HepG2 (cell line): ENCODE data around the gene ZNF605. TPM values are rescaled to one million over a fixed set of nuclear protein-coding genes. Genes with fewer than 3 reads are reported as not detected.

Experiments
- ARID2 ChIP-seq: sonication (generic); formaldehyde crosslinking; IDR thresholded peaks from 2 replicates; pipeline ENCODE4 v1.8.1; 2022; ENCODE audit warnings: mild to moderate bottlenecking, missing genetic modification reagents, borderline replicate concordance
- CCDC6 ChIP-seq: sonication (generic); formaldehyde crosslinking; IDR thresholded peaks from 2 replicates; pipeline ENCODE4 v1.8.1; 2022; ENCODE audit warnings: mild to moderate bottlenecking, missing genetic modification reagents, moderate library complexity
- HMGA1 ChIP-seq: sonication (generic); formaldehyde crosslinking; conservative IDR thresholded peaks from 2 replicates; pipeline ENCODE4 v1.4.0; 2020; ENCODE audit warnings: missing genetic modification reagents
- ISX ChIP-seq: sonication (generic); formaldehyde crosslinking; conservative IDR thresholded peaks from 2 replicates; pipeline ENCODE4 v1.5.0; 2020; ENCODE audit warnings: missing genetic modification reagents
- KAT8 ChIP-seq: IDR thresholded peaks from 2 replicates; pipeline ENCODE4 v1.6.1; 2016; ENCODE audit warnings: missing genetic modification reagents, missing compliant biosample characterization
- TBL1XR1 ChIP-seq: fragments of 150-350 bp; IDR thresholded peaks from 2 replicates; pipeline ENCODE4 v1.6.1; 2014; ENCODE audit warnings: borderline replicate concordance, low read length; ENCODE audit not compliant: partially characterized antibody
- ZNF512 ChIP-seq: sonication (generic); formaldehyde crosslinking; IDR thresholded peaks from 2 replicates; pipeline ENCODE4 v1.4.0; 2020; ENCODE audit warnings: mild to moderate bottlenecking, missing genetic modification reagents
- polyA plus RNA-seq, 8 experiments: library from polyadenylated mRNA; depleted of rRNA in 3 of 8; stranded (reverse) in 7 of 8; unstranded in 1 of 8; fragments of >200 nt; fragmentation: Illumina TruSeq in 4 of 8; extraction: Trizol in 4 of 8; gene quantifications; 2 replicates each; pipeline versions ENCODE4 v1.2.1 to v1.2.3, GENCODE V29; 2011 to 2016; ENCODE audit warnings: low read depth in 4 of 8, missing spikeins in 1 of 8, mixed read lengths in 1 of 8; ENCODE audit not compliant: insufficient read depth in 1 of 8
- total RNA-seq, 5 experiments: library from RNA; depleted of rRNA; stranded (reverse); fragments of >200 nt; fragmentation: Illumina TruSeq; extraction: Trizol; gene quantifications; 2 replicates each; pipeline ENCODE4 v1.2.3, GENCODE V29; 2016; ENCODE audit warnings: low read depth in 1 of 5
- TF ChIP-seq, protein P1 (sequence below): IDR thresholded peaks from 2 replicates; pipeline ENCODE4 v1.6.1; 2016; ENCODE audit warnings: missing genetic modification reagents, missing compliant biosample characterization
- TF ChIP-seq, protein P2 (sequence below): sonication (generic); formaldehyde crosslinking; IDR thresholded peaks from 2 replicates; pipeline ENCODE4 v1.5.1; 2020; ENCODE audit warnings: mild to moderate bottlenecking, missing genetic modification reagents, moderate library complexity
- TF ChIP-seq, protein P3 (sequence below): sonication (generic); formaldehyde crosslinking; IDR thresholded peaks from one replicate; pipeline ENCODE4 v1.5.1; 2020; ENCODE audit warnings: mild to moderate bottlenecking, missing genetic modification reagents; ENCODE audit errors: not compliant biosample characterization
- TF ChIP-seq, protein P4 (sequence below): sonication (generic); formaldehyde crosslinking; conservative IDR thresholded peaks from 2 replicates; pipeline ENCODE4 v1.8.1; 2023; ENCODE audit warnings: missing genetic modification reagents

Gene ZNF605
- total and polyA plus RNA-seq, 2 of the 13 experiments (the other 11 are each of a cell fraction or from before 2014, with no cell fraction given) = 6.7 to 6.8 TPM

DNA sequence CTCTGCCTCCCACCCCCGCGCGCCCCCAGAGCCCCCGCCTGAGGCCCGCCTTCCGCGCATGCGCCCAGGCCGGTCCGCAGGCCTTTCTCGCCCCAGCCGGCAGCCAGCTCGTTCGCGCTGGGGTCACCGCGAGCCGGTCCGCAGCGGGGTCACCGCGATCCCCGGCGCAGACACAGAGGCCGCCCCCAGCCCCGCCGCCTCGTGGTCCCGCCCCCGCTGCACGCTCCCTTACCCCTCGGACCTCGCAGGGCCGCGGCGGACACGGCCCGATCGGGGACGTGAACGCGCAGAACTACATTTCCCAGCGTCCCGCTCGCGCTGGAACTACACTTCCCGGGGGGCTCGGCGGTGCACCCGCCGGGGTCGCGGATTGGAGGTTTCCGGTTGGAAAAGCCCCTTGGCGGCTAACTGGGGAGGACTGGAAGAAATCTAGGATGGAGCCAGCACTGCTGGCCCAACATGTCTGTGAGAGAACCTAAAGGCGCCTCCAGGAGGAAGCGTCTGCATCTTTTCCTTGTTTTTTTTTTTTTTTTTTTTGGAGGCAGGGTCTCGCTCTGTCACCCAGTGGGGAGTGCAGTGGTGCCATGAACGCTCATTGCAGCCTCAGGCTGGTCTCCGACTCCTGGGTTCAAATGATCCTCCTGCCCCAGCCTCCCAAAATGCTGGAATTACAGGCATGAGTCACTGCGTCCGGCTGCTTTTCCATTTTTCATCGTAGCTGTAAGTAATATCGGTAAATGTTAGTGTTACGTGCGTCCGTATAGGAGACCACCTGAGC lies at the start of gene ZNF605 (continued):
- TF ChIP-seq ZNF512 (no peak), HMGA1 (no peak), CCDC6 (CRISPR knock-in tag) (no peak), TBL1XR1 (peak; percentile 65), ISX (no peak), ARID2 (CRISPR knock-in tag) (no peak), KAT8 (CRISPR knock-in tag) (peak; percentile 83)
- TF ChIP-seq, protein P1, sequence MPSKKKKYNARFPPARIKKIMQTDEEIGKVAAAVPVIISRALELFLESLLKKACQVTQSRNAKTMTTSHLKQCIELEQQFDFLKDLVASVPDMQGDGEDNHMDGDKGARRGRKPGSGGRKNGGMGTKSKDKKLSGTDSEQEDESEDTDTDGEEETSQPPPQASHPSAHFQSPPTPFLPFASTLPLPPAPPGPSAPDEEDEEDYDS (CRISPR knock-in tag) = peak; percentile 20; the same call in 1 of the 2 replicates
- TF ChIP-seq, protein P2, sequence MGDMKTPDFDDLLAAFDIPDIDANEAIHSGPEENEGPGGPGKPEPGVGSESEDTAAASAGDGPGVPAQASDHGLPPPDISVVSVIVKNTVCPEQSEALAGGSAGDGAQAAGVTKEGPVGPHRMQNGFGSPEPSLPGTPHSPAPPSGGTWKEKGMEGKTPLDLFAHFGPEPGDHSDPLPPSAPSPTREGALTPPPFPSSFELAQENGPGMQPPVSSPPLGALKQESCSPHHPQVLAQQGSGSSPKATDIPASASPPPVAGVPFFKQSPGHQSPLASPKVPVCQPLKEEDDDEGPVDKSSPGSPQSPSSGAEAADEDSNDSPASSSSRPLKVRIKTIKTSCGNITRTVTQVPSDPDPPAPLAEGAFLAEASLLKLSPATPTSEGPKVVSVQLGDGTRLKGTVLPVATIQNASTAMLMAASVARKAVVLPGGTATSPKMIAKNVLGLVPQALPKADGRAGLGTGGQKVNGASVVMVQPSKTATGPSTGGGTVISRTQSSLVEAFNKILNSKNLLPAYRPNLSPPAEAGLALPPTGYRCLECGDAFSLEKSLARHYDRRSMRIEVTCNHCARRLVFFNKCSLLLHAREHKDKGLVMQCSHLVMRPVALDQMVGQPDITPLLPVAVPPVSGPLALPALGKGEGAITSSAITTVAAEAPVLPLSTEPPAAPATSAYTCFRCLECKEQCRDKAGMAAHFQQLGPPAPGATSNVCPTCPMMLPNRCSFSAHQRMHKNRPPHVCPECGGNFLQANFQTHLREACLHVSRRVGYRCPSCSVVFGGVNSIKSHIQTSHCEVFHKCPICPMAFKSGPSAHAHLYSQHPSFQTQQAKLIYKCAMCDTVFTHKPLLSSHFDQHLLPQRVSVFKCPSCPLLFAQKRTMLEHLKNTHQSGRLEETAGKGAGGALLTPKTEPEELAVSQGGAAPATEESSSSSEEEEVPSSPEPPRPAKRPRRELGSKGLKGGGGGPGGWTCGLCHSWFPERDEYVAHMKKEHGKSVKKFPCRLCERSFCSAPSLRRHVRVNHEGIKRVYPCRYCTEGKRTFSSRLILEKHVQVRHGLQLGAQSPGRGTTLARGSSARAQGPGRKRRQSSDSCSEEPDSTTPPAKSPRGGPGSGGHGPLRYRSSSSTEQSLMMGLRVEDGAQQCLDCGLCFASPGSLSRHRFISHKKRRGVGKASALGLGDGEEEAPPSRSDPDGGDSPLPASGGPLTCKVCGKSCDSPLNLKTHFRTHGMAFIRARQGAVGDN (CRISPR knock-in tag) = peak; percentile 3; the same call in 1 of the 2 replicates
- TF ChIP-seq, protein P3, sequence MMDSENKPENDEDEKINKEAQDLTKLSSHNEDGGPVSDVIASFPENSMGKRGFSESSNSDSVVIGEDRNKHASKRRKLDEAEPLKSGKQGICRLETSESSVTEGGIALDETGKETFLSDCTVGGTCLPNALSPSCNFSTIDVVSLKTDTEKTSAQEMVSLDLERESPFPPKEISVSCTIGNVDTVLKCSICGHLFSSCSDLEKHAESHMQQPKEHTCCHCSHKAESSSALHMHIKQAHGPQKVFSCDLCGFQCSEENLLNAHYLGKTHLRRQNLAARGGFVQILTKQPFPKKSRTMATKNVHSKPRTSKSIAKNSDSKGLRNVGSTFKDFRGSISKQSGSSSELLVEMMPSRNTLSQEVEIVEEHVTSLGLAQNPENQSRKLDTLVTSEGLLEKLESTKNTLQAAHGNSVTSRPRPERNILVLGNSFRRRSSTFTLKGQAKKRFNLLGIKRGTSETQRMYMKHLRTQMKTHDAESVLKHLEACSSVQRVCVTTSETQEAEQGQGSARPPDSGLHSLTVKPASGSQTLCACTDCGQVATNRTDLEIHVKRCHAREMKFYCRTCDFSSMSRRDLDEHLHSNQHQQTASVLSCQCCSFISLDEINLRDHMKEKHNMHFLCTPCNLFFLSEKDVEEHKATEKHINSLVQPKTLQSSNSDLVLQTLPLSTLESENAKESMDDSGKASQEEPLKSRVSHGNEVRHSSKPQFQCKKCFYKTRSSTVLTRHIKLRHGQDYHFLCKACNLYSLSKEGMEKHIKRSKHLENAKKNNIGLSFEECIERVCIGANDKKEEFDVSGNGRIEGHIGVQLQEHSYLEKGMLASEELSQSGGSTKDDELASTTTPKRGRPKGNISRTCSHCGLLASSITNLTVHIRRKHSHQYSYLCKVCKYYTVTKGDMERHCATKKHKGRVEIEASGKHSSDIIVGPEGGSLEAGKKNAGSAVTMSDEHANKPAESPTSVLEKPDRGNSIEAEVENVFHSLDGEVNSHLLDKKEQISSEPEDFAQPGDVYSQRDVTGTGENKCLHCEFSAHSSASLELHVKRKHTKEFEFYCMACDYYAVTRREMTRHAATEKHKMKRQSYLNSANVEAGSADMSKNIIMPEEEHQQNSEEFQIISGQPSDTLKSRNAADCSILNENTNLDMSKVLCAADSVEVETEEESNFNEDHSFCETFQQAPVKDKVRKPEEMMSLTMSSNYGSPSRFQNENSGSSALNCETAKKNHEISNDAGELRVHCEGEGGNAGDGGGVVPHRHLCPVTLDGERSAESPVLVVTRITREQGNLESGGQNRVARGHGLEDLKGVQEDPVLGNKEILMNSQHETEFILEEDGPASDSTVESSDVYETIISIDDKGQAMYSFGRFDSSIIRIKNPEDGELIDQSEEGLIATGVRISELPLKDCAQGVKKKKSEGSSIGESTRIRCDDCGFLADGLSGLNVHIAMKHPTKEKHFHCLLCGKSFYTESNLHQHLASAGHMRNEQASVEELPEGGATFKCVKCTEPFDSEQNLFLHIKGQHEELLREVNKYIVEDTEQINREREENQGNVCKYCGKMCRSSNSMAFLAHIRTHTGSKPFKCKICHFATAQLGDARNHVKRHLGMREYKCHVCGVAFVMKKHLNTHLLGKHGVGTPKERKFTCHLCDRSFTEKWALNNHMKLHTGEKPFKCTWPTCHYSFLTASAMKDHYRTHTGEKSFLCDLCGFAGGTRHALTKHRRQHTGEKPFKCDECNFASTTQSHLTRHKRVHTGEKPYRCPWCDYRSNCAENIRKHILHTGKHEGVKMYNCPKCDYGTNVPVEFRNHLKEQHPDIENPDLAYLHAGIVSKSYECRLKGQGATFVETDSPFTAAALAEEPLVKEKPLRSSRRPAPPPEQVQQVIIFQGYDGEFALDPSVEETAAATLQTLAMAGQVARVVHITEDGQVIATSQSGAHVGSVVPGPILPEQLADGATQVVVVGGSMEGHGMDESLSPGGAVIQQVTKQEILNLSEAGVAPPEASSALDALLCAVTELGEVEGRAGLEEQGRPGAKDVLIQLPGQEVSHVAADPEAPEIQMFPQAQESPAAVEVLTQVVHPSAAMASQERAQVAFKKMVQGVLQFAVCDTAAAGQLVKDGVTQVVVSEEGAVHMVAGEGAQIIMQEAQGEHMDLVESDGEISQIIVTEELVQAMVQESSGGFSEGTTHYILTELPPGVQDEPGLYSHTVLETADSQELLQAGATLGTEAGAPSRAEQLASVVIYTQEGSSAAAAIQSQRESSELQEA = no peak
- TF ChIP-seq, protein P4, sequence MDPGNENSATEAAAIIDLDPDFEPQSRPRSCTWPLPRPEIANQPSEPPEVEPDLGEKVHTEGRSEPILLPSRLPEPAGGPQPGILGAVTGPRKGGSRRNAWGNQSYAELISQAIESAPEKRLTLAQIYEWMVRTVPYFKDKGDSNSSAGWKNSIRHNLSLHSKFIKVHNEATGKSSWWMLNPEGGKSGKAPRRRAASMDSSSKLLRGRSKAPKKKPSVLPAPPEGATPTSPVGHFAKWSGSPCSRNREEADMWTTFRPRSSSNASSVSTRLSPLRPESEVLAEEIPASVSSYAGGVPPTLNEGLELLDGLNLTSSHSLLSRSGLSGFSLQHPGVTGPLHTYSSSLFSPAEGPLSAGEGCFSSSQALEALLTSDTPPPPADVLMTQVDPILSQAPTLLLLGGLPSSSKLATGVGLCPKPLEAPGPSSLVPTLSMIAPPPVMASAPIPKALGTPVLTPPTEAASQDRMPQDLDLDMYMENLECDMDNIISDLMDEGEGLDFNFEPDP = no peak
